HG02623 (cell line): ENCODE results near the gene DNAJB4.
A peak's percentile ranks its signal among the peaks of the same experiment; 100 is the strongest.

Experiments
- ATAC-seq: cut with Tn5 transposase; IDR thresholded peaks from one replicate; pipeline ENCODE4 v1.9.1; 2021; ENCODE audit warnings: moderate library complexity; ENCODE audit not compliant: unreplicated experiment

DNAJB4 gene

GRCh38 chr1:78036450-78036849 lies 31.7 kb downstream of the DNAJB4 start:
- no peak for ATAC-seq

- ATAC-seq = no peak
Measured at GRCh38 chr1:78038071-78038470, 33.3 kb downstream of the DNAJB4 start.

GRCh38 chr1:78038491-78038939 lies 33.8 kb downstream of the DNAJB4 start:
- ATAC-seq = no peak

- no peak for ATAC-seq
Measured at GRCh38 chr1:78040484-78041089, 35.8 kb downstream of the DNAJB4 start.

- no peak for ATAC-seq
Measured at GRCh38 chr1:78043436-78043835, 38.7 kb downstream of the DNAJB4 start.

GRCh38 chr1:78044796-78045562 lies 40.2 kb downstream of the DNAJB4 start:
- no peak for ATAC-seq

GRCh38 chr1:78045563-78045925 lies 40.8 kb downstream of the DNAJB4 start:
- ATAC-seq = no peak

- ATAC-seq = no peak
Measured at GRCh38 chr1:78045926-78046778, 41.4 kb downstream of the DNAJB4 start, which contains the start of gene GIPC2. TSS of gene GIPC2 (plus strand) at chr1:78045966. CDS start at chr1:78046095, 129 bp downstream.

GRCh38 chr1:78047106-78047505 lies 42.4 kb downstream of the DNAJB4 start:
- ATAC-seq = no peak

- no peak for ATAC-seq
Measured at GRCh38 chr1:78047631-78048030, 42.9 kb downstream of the DNAJB4 start.

GRCh38 chr1:78048446-78048845 lies 43.7 kb downstream of the DNAJB4 start:
- no peak for ATAC-seq

GRCh38 chr1:78049396-78049795 lies 44.7 kb downstream of the DNAJB4 start:
- ATAC-seq = no peak

- no peak for ATAC-seq
Measured at GRCh38 chr1:78051005-78051404, 46.3 kb downstream of the DNAJB4 start.

GRCh38 chr1:78052685-78053405 lies 48.1 kb downstream of the DNAJB4 start:
- no peak for ATAC-seq

- ATAC-seq = no peak
Measured at GRCh38 chr1:78053498-78053897, 48.8 kb downstream of the DNAJB4 start.

- ATAC-seq = no peak
Measured at GRCh38 chr1:78054559-78054958, 49.8 kb downstream of the DNAJB4 start.

- ATAC-seq = no peak
Measured at GRCh38 chr1:78054972-78055371, 50.2 kb downstream of the DNAJB4 start.

- ATAC-seq = no peak
Measured at GRCh38 chr1:78055565-78056132, 50.9 kb downstream of the DNAJB4 start.

GRCh38 chr1:78058670-78059069 lies 53.9 kb downstream of the DNAJB4 start:
- no peak for ATAC-seq

GRCh38 chr1:78060857-78061563 lies 56.3 kb downstream of the DNAJB4 start:
- ATAC-seq = peak; percentile 83
